WERI-Rb-1 (cell line): ENCODE measurements around the gene FREM1.

ENCODE experiments used
- DNase-seq: peaks from one replicate; pipeline ENCODE4 v3.0.0-alpha.2; 2020
- H3K27ac ChIP-seq: fragments of 250-450 bp; sonication (Bioruptor Pico); 2 replicates; pipeline ENCODE4 v1.5.1; 2020; ENCODE audit warnings: mild to moderate bottlenecking, moderate library complexity
- H3K27me3 ChIP-seq: fragments of 250-450 bp; sonication (Bioruptor Pico); 2 replicates; pipeline ENCODE4 v1.5.1; 2021; ENCODE audit warnings: mild to moderate bottlenecking, low read depth, moderate library complexity; ENCODE audit not compliant: insufficient read depth, severe bottlenecking
- H3K36me3 ChIP-seq: fragments of 250-450 bp; sonication (Bioruptor Pico); 2 replicates; pipeline ENCODE4 v1.5.1; 2020; ENCODE audit warnings: mild to moderate bottlenecking, moderate library complexity
- H3K4me3 ChIP-seq: 2 replicates; pipeline ENCODE4 v1.5.1; 2011; ENCODE audit warnings: low read depth, mild to moderate bottlenecking, control low read depth, low read length
- H3K9me3 ChIP-seq: fragments of 250-450 bp; sonication (Bioruptor Pico); 2 replicates; pipeline ENCODE4 v1.5.1; 2021; ENCODE audit warnings: mild to moderate bottlenecking, moderate library complexity; ENCODE audit not compliant: severe bottlenecking
- TF ChIP-seq, protein P1 (sequence below): IDR thresholded peaks from 2 replicates; pipeline ENCODE4 v1.5.1; 2011; ENCODE audit warnings: low read depth, mild to moderate bottlenecking, control low read depth, inconsistent platforms, low read length

The FREM1 gene

DNA sequence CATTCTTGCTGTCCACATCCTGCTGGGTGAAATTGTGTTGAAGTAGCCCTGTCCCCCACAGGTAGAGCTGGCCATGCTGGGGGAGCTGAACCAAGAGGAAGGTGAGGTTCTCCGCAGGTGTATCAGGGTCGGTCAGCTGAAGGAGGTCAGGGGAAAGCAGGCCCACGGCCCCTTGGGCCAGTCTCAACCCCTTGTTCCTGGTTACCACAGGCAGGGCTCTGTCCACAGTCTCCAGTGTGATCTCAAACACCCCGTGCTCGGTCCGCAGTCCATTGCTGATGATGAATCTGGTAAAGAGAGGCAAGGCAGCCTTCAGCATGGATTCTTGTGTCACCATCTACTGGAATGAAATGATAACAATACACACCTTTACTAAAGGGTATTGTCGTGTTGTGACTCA lies 134.3 kb downstream of the FREM1 start:
- no peak overlapping the region for H3K27ac ChIP-seq
- no peaks in the 10 kb centered on the region for H3K27me3 ChIP-seq
- no peak for DNase-seq
- TF ChIP-seq, protein P1, sequence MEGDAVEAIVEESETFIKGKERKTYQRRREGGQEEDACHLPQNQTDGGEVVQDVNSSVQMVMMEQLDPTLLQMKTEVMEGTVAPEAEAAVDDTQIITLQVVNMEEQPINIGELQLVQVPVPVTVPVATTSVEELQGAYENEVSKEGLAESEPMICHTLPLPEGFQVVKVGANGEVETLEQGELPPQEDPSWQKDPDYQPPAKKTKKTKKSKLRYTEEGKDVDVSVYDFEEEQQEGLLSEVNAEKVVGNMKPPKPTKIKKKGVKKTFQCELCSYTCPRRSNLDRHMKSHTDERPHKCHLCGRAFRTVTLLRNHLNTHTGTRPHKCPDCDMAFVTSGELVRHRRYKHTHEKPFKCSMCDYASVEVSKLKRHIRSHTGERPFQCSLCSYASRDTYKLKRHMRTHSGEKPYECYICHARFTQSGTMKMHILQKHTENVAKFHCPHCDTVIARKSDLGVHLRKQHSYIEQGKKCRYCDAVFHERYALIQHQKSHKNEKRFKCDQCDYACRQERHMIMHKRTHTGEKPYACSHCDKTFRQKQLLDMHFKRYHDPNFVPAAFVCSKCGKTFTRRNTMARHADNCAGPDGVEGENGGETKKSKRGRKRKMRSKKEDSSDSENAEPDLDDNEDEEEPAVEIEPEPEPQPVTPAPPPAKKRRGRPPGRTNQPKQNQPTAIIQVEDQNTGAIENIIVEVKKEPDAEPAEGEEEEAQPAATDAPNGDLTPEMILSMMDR: no peak
- H3K36me3 ChIP-seq: no peaks in the 10 kb centered on the region; the same call in 1 of the 2 replicates
- H3K4me3 ChIP-seq: no peak overlapping the region
- H3K9me3 ChIP-seq: no peaks in the 10 kb centered on the region

DNA sequence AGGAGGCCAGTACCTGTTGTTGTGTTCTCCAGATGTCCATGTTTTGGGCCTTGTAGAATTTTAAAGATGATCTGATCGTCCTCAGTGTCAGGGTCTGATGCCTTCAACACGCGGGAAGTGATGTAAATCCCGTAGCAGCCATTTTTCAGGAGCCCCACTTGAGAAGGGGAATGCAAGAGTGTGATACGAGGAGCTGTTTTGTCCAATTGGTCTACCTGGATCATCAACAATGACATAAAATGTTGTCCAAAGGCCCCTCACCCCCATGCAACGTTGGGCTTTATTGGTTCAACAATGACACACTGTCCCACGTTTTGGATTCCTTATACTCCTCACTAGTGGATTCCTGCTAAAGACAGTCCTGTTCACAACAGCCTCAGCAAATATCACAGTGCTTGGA lies 139.6 kb downstream of the FREM1 start:
- TF ChIP-seq, protein P1: no peak
- Histone ChIP-seq H3K4me3 (no peak overlapping the region), H3K27me3 (no peaks in the 10 kb centered on the region), H3K9me3 (no peaks in the 10 kb centered on the region), H3K36me3 (no peaks in the 10 kb centered on the region), H3K27ac (peak overlapping the region; percentile 72)
- DNase-seq: peak; percentile 49

DNA sequence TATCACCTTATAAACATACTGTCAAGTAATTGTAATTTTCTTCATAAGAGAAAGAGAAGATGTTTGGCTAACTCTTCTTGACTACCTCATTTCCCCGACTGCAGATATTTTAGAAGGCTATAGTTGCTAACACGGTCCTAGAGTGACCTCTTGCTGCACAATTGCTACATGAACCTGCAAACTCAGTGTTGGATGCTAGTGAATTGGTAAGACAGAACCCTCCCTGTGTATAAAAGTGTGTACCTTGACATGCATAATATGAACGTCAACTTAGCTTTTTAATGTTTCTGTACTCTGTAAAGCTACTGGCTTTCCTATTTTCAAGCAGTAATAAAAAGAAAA lies 141.0 kb downstream of the FREM1 start:
- DNase-seq: peak; percentile 52
- TF ChIP-seq, protein P1: peak; percentile 61
- Histone ChIP-seq H3K27me3 (no peaks in the 10 kb centered on the region), H3K27ac (no peak overlapping the region), H3K36me3 (no peaks in the 10 kb centered on the region), H3K4me3 (no peak overlapping the region), H3K9me3 (no peaks in the 10 kb centered on the region)

DNA sequence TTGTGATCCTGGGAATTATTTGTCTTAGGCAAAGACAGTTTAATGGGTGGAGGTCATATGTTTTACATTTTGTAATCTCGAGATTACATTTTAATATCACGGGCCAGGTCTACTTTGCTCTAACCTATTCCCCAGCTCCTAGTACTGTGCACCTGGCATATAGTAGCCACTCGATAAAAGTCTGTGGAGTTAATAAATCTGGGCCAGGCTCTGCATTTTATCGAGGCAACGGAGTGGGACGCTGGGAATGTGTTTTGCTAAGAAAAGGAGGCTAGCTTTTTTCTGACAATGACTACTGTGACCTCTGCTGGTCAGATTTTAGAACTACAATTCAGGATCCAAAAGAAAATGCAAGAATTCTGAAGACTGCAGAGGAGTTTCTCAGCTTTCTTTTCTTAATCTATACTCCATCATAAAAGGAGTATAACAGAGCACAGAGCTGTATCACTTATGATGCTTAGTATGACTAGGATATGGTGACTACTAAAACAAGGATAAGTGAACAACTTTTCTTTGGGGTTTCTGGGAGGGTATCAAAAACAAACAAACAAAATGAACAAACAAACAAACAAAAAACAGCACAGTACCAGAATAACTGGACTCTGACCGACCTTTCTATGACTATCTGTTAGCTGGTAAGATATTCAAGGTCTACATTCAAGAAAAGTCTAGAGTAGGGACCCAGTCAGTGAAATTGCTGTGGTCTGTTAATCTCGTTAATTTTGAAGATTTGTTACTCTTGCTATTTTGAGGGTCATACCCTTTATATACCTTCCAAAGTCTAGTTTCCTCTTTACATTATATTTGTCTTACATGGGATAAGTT lies 141.6 kb downstream of the FREM1 start:
- Histone ChIP-seq H3K36me3 (no peaks in the 10 kb centered on the region), H3K27ac (no peak overlapping the region), H3K27me3 (no peaks in the 10 kb centered on the region), H3K4me3 (no peak overlapping the region), H3K9me3 (no peaks in the 10 kb centered on the region)
- peak; percentile 30 for DNase-seq
- TF ChIP-seq, protein P1: peak; percentile 55

DNA sequence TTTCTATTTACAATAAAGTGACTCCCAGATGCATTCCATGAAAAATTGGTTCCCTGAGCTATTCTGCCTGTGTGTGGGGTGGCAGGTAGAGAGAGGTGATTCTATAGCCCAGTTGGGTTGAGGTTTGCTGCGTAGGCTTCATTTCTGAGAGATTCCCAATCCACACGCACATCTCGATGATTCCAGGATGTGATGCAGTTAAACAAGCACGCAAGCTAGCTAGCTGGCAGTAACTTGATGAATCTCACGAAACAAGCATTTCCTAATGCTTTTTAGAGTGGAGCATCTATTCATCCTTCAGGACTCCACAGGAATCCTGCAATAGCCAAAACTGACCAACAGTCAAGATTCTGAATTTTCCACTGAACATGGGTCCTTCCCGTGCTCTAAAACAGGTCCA lies 143.9 kb downstream of the FREM1 start:
- Histone ChIP-seq H3K9me3 (no peaks in the 10 kb centered on the region), H3K36me3 (no peaks in the 10 kb centered on the region), H3K4me3 (no peak overlapping the region), H3K27ac (no peak overlapping the region), H3K27me3 (no peaks in the 10 kb centered on the region)
- TF ChIP-seq, protein P1: no peak
- DNase-seq: no peak

DNA sequence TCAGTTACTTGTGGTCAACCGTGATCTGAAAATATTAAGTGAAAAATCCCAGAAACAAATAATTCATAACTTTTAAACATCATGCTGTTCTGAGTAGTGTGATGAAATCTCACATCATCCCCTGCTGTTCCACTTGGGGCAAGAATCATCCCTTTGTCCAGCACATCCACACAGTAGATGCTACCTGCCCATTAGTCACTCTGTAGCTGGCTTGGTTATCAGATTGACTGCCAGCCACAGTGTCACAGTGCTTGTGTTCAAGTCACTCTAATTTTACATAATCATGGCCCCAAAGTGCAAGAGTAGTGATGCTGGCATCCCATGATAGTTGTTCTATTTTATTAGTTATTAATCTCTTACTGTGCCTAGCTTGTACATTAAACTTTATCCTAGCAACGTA lies 148.6 kb downstream of the FREM1 start:
- H3K4me3 ChIP-seq: no peak overlapping the region
- H3K36me3 ChIP-seq: no peaks in the 10 kb centered on the region
- H3K27ac ChIP-seq: no peak overlapping the region
- H3K27me3 ChIP-seq: no peaks in the 10 kb centered on the region
- no peak for DNase-seq
- TF ChIP-seq, protein P1: no peak
- no peaks in the 10 kb centered on the region for H3K9me3 ChIP-seq
